ENCODE measurements around the gene ZNF599. TPM values are rescaled to one million over a fixed set of nuclear protein-coding genes. Genes with fewer than 3 reads are reported as not detected.

ZNF599 gene
- 8.3 TPM for polyA plus RNA-seq (2012; ENCODE audit: insufficient read depth, insufficient read length, low read depth)

DNA sequence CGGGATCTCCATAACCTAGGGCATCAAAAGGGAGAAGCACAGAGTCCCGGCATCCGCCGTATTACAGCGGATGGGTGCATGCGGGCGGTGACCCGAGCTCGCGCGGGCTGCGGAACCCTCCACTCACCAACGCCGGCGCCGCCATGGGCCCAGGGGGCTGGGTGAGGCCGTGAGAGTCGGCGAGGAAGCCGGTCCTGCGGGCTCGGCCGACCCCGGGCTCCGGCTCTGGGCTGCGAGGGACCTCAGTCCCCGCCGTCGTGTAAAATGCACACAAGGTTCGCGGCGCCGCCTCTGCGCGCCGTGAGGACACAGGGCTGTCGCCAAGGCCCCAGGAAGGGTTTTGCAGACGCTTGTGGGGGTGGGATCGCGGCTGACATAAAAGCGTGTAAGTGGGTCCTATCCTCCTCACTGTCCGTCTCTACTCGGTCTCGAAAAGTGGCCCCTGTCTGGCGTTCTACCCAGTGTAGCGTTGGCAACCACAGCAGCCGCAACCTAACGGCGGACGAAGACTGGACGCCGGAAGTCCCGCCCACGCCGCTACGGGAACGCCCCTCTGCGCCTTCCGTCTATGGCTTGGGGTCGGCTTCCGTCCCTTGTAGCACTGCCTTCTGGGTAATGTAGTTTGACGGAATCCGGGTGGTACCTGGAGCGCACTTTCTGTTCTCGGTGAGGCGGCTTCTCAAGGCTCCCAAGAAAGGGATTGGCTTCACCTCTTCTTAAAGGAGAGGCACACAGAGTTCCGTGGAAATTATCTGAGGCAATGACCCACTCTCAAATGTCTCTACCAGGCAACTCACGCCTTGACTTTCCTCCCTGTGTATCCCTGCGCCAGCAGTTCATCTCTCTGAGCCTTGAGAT lies at the start of gene ZNF599:
Gene ZNF599, minus strand, starts transcription at position 519 of the 858 bp plus-strand sequence. Its CDS starts 374 bp downstream, at position 145.
- no peaks in the 10 kb centered on the region for H3K27me3 ChIP-seq
- peak within 1 kb of the TSS; percentile 72 for H3K4me3 ChIP-seq (ENCODE audit: low read depth, low read length)
- no peaks in the 10 kb centered on the region for H3K9me3 ChIP-seq
- peak; percentile 93 for DNase-seq
- TF ChIP-seq, protein P1, sequence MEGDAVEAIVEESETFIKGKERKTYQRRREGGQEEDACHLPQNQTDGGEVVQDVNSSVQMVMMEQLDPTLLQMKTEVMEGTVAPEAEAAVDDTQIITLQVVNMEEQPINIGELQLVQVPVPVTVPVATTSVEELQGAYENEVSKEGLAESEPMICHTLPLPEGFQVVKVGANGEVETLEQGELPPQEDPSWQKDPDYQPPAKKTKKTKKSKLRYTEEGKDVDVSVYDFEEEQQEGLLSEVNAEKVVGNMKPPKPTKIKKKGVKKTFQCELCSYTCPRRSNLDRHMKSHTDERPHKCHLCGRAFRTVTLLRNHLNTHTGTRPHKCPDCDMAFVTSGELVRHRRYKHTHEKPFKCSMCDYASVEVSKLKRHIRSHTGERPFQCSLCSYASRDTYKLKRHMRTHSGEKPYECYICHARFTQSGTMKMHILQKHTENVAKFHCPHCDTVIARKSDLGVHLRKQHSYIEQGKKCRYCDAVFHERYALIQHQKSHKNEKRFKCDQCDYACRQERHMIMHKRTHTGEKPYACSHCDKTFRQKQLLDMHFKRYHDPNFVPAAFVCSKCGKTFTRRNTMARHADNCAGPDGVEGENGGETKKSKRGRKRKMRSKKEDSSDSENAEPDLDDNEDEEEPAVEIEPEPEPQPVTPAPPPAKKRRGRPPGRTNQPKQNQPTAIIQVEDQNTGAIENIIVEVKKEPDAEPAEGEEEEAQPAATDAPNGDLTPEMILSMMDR (IDR thresholded peaks at IDR 0.05; ENCODE audit: low read depth, low read length): no peak
- H3K4me1 ChIP-seq: no peaks in the 10 kb centered on the region
- H3K36me3 ChIP-seq: no peaks in the 10 kb centered on the region

DNA sequence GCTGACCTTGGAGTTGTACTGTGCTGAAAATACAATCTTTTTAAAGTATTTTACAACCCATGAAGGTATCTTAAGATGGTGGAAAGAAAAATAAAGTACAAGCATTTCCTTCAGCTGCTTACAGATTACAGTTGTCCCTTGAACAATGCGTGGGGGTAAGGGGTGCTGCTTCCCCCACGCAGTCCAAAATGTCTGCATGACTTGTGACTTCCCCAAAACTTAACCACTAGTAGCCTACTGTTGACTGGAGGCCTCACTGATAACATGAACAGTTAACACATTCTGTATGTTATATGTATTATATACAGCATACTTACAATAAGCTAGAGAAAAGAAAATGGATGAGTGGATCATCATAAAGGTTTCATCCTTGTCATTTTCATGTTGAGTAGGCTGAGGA lies 45.3 kb upstream of the ZNF599 start:
- Histone ChIP-seq H3K9me3 (no peaks in the 10 kb centered on the region), H3K4me3 (ENCODE audit: low read depth, low read length) (no peak overlapping the region), H3K36me3 (no peaks in the 10 kb centered on the region), H3K27me3 (no peaks in the 10 kb centered on the region), H3K4me1 (no peaks in the 10 kb centered on the region)
- DNase-seq: no peak
- TF ChIP-seq, protein P1 (IDR thresholded peaks at IDR 0.05; ENCODE audit: low read depth, low read length): no peak

GRCh38 chr19:34816708-34817107 lies 43.7 kb upstream of the ZNF599 start:
- no peaks in the 10 kb centered on the region for H3K9me3 ChIP-seq

GRCh38 chr19:34808566-34808965 lies 35.6 kb upstream of the ZNF599 start:
- TF ChIP-seq, protein P1 (IDR thresholded peaks at IDR 0.05; ENCODE audit: low read depth, low read length): no peak
- H3K4me1 ChIP-seq: no peaks in the 10 kb centered on the region
- H3K4me3 ChIP-seq (ENCODE audit: low read depth, low read length): no peak overlapping the region
- no peaks in the 10 kb centered on the region for H3K36me3 ChIP-seq
- no peaks in the 10 kb centered on the region for H3K27me3 ChIP-seq
- H3K9me3 ChIP-seq: no peaks in the 10 kb centered on the region; the same call in 1 of the 2 replicates
- no peak for DNase-seq

More at GRCh38 chr19:34816708-34817107, 43.7 kb upstream of the ZNF599 start:
- TF ChIP-seq, protein P1 (IDR thresholded peaks at IDR 0.05; ENCODE audit: low read depth, low read length): no peak
- no peaks in the 10 kb centered on the region for H3K36me3 ChIP-seq
- H3K4me3 ChIP-seq (ENCODE audit: low read depth, low read length): no peak overlapping the region
- H3K27me3 ChIP-seq: no peaks in the 10 kb centered on the region
- no peak for DNase-seq
- no peaks in the 10 kb centered on the region for H3K4me1 ChIP-seq

DNA sequence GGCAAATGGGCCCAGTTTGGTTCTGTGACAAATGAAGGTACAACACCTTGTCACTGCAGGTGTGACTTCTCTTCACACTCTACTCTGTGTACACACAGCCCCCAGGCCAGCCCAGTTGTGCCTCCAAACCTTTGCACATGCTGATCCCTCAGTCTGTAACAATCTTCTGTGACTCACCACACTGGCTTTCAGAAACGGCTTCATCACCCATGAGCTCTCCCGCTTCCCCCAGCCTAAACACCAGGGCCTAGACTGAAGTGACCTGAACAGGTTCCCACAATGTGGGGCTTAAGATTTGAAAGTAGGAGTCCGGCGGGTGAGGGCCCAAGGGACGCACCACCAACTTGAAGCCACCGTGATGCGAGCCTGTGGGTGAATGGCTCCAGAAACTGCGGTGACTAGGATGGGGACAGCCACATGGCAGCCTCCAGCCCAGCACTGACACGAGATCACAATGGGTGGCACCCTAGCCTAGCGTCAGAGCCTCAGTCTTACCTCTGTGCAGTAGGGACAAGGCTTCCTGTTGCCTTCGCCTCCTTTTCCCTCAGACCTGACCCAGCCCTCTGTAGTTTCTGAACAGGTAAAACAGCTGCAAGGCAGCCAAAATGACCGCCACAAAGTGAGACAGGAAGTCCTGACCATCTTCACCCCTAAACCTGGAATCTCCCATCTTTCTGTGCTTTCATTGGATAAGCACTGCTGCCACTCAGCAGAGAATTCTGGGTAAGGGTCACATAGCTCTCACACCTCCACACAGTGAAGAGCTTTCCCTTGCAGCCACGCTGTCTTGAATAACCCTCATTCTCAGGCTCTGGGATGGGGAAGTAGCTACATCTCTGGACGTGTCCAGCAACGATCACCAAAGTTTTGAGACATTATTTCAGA lies 34.2 kb upstream of the ZNF599 start:
- Histone ChIP-seq H3K9me3 (no peaks in the 10 kb centered on the region; the same call in 1 of the 2 replicates), H3K36me3 (no peaks in the 10 kb centered on the region), H3K27me3 (no peaks in the 10 kb centered on the region), H3K4me1 (no peaks in the 10 kb centered on the region), H3K4me3 (ENCODE audit: low read depth, low read length) (no peak overlapping the region)
- no peak for DNase-seq
- TF ChIP-seq, protein P1 (IDR thresholded peaks at IDR 0.05; ENCODE audit: low read depth, low read length): no peak

Measured in BE2C (cell line).